ENCODE data around the gene SCO1. TPM values are rescaled to one million over a fixed set of nuclear protein-coding genes. Genes with fewer than 3 reads are reported as not detected.
"Not testable (repeated sequence)": the region's sequence is repeated elsewhere in the genome, so short reads cannot be mapped to it uniquely, and the experiment has no call there.

The SCO1 gene
- total and polyA plus RNA-seq, 10 of the 15 experiments (the other 5 are each of a cell fraction or from before 2014, with no cell fraction given): 8.2 to 73.0 (median 37.1) TPM

- TF ChIP-seq, protein P1, sequence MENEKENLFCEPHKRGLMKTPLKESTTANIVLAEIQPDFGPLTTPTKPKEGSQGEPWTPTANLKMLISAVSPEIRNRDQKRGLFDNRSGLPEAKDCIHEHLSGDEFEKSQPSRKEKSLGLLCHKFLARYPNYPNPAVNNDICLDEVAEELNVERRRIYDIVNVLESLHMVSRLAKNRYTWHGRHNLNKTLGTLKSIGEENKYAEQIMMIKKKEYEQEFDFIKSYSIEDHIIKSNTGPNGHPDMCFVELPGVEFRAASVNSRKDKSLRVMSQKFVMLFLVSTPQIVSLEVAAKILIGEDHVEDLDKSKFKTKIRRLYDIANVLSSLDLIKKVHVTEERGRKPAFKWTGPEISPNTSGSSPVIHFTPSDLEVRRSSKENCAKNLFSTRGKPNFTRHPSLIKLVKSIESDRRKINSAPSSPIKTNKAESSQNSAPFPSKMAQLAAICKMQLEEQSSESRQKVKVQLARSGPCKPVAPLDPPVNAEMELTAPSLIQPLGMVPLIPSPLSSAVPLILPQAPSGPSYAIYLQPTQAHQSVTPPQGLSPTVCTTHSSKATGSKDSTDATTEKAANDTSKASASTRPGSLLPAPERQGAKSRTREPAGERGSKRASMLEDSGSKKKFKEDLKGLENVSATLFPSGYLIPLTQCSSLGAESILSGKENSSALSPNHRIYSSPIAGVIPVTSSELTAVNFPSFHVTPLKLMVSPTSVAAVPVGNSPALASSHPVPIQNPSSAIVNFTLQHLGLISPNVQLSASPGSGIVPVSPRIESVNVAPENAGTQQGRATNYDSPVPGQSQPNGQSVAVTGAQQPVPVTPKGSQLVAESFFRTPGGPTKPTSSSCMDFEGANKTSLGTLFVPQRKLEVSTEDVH (IDR thresholded peaks at IDR 0.05; ENCODE audit: low read depth, partially characterized antibody): no peak
These were observed 34.1 kb upstream of the SCO1 start (continued) for GRCh38 chr17:10731408-10731879.

GRCh38 chr17:10730247-10730646, 32.9 kb upstream of the SCO1 start:
- peak overlapping the region; percentile 89 for H3K4me2 ChIP-seq (ENCODE audit: control insufficient read depth, insufficient read depth)
- H3K9me3 ChIP-seq (replicated peaks; ENCODE audit: control insufficient read depth, insufficient read depth, low read length); POLR2A ChIA-PET; H2AFZ ChIP-seq (ENCODE audit: control insufficient read depth, low read depth, low read length); CTCF ChIA-PET; RAD21 ChIA-PET (ENCODE audit: unreplicated experiment); H3K79me2 ChIP-seq (ENCODE audit: control insufficient read depth, insufficient read depth, low read length); FAIRE-seq; DNase-seq (ENCODE audit: low read depth, low spot score); H3K36me3 ChIP-seq (ENCODE audit: control insufficient read depth in 2 of 2, insufficient read depth in 2 of 2, low read length in 1 of 2); H3K4me1 ChIP-seq (ENCODE audit: control insufficient read depth, insufficient read depth, low read length); H3K27ac ChIP-seq (ENCODE audit: control insufficient read depth, insufficient read depth); H4K20me1 ChIP-seq (ENCODE audit: control insufficient read depth, insufficient read depth); BruUV-seq (replicated peaks); H3K9ac ChIP-seq (ENCODE audit: control insufficient read depth, insufficient read depth, low read length); SMC1A ChIA-PET (ENCODE audit: uncharacterized antibody, unreplicated experiment); H3K27me3 ChIP-seq (replicated peaks in 1 of 2; ENCODE audit: control insufficient read depth in 2 of 2, insufficient read depth in 2 of 2, low read length in 1 of 2); in situ Hi-C loops (cut with MboI): not testable (repeated sequence)
- intact Hi-C loops (cut with micrococcal nuclease; ENCODE audit: unreplicated experiment): loop anchor here (10.0 kb wide), 1 partner anchor 95 kb away; no protein-coding TSS in a partner anchor
- 9% methylated on average over 12 of the region's 15 CpGs for WGBS (ENCODE audit: insufficient coverage, insufficient replicate concordance, low lambda C conversion rate, missing lambda C conversion rate)
- ATAC-seq: peak; percentile 15; the same call in 1 of the 3 replicates
- H3K4me3 ChIP-seq: peak overlapping the region; percentile 72

All from GM12878 (cell line).